Stimulated activated memory B cell treated with anti-CD40 and anti-IgM and Interleukin-4, amounts not matched to agents 10 μg/mL and 1 μg/mL and 100 μg/mL, for 72 hours (primary cell): ENCODE data around the gene ACOT12.

Experiments
- ATAC-seq: fragments of 150-1000 bp; cut with Tn5 transposase; 2 replicates; pipeline ENCODE4 v1.10.0; 2021
- H3K27ac Mint-ChIP-seq: one replicate; pipeline ENCODE4 v1.8.0; 2022; ENCODE audit warnings: mild to moderate bottlenecking, mixed read lengths
- H3K27me3 Mint-ChIP-seq: one replicate; pipeline ENCODE4 v1.8.0; 2022; ENCODE audit warnings: mixed read lengths
- H3K36me3 Mint-ChIP-seq: one replicate; pipeline ENCODE4 v1.8.0; 2022; ENCODE audit warnings: mixed read lengths
- H3K4me1 Mint-ChIP-seq: one replicate; pipeline ENCODE4 v1.8.0; 2022; ENCODE audit warnings: mixed read lengths
- H3K4me3 Mint-ChIP-seq: one replicate; pipeline ENCODE4 v1.8.0; 2022; ENCODE audit warnings: mild to moderate bottlenecking, moderate library complexity, mixed read lengths
- H3K9me3 Mint-ChIP-seq: one replicate; pipeline ENCODE4 v1.8.0; 2022; ENCODE audit warnings: mixed read lengths

Gene ACOT12

GRCh38 chr5:81336556-81336955, 57.4 kb downstream of the ACOT12 start:
- Mint-ChIP-seq H3K27me3 (no peaks in the 10 kb centered on the region), H3K27ac (no peak overlapping the region), H3K4me3 (no peak overlapping the region), H3K4me1 (no peaks in the 10 kb centered on the region), H3K36me3 (no peaks in the 10 kb centered on the region), H3K9me3 (peaks cover 3% of the 10 kb centered on the region)
- ATAC-seq: no peak

- H3K9me3 Mint-ChIP-seq: peaks cover 3% of the 10 kb centered on the region
- no peak for ATAC-seq
- H3K4me3 Mint-ChIP-seq: no peak overlapping the region
- H3K27me3 Mint-ChIP-seq: no peaks in the 10 kb centered on the region
- no peak overlapping the region for H3K27ac Mint-ChIP-seq
- no peaks in the 10 kb centered on the region for H3K4me1 Mint-ChIP-seq
- H3K36me3 Mint-ChIP-seq: no peaks in the 10 kb centered on the region
Measured at GRCh38 chr5:81335946-81336345, 58.0 kb downstream of the ACOT12 start.

GRCh38 chr5:81334304-81335061, 59.5 kb downstream of the ACOT12 start:
- Mint-ChIP-seq H3K4me1 (no peaks in the 10 kb centered on the region), H3K36me3 (no peaks in the 10 kb centered on the region), H3K27ac (no peak overlapping the region), H3K4me3 (no peak overlapping the region), H3K9me3 (peaks cover 3% of the 10 kb centered on the region), H3K27me3 (no peaks in the 10 kb centered on the region)
- no peak for ATAC-seq

- Mint-ChIP-seq H3K9me3 (no peaks in the 10 kb centered on the region), H3K4me1 (no peaks in the 10 kb centered on the region), H3K27me3 (no peaks in the 10 kb centered on the region), H3K27ac (no peak overlapping the region), H3K4me3 (no peak overlapping the region), H3K36me3 (no peaks in the 10 kb centered on the region)
- peak; percentile 12 for ATAC-seq
Measured at GRCh38 chr5:81326554-81326953, 67.4 kb downstream of the ACOT12 start.

GRCh38 chr5:81317536-81317935, 76.4 kb downstream of the ACOT12 start:
- ATAC-seq: no peak
- Mint-ChIP-seq H3K27ac (no peak overlapping the region), H3K4me3 (no peak overlapping the region), H3K36me3 (peaks cover 8% of the 10 kb centered on the region), H3K27me3 (no peaks in the 10 kb centered on the region), H3K9me3 (no peaks in the 10 kb centered on the region), H3K4me1 (peaks cover 7% of the 10 kb centered on the region)

- Mint-ChIP-seq H3K36me3 (peaks cover 15% of the 10 kb centered on the region), H3K4me3 (no peak overlapping the region), H3K27me3 (no peaks in the 10 kb centered on the region), H3K27ac (no peak overlapping the region), H3K4me1 (peaks cover 7% of the 10 kb centered on the region), H3K9me3 (no peaks in the 10 kb centered on the region)
- ATAC-seq: no peak
Measured at GRCh38 chr5:81316571-81316970, 77.4 kb downstream of the ACOT12 start.

- Mint-ChIP-seq H3K27ac (no peak overlapping the region), H3K36me3 (peaks cover 22% of the 10 kb centered on the region), H3K4me1 (peaks cover 7% of the 10 kb centered on the region), H3K27me3 (no peaks in the 10 kb centered on the region), H3K4me3 (no peak overlapping the region), H3K9me3 (no peaks in the 10 kb centered on the region)
- no peak for ATAC-seq
Measured at GRCh38 chr5:81315830-81316229, 78.1 kb downstream of the ACOT12 start.

- H3K4me1 Mint-ChIP-seq: peaks cover 7% of the 10 kb centered on the region
- H3K36me3 Mint-ChIP-seq: peaks cover 27% of the 10 kb centered on the region
- H3K27me3 Mint-ChIP-seq: no peaks in the 10 kb centered on the region
- H3K4me3 Mint-ChIP-seq: no peak overlapping the region
- no peak overlapping the region for H3K27ac Mint-ChIP-seq
- H3K9me3 Mint-ChIP-seq: no peaks in the 10 kb centered on the region
- no peak for ATAC-seq
Measured at GRCh38 chr5:81315336-81315735, 78.6 kb downstream of the ACOT12 start.

- Mint-ChIP-seq H3K27ac (no peak overlapping the region), H3K4me1 (peaks cover 7% of the 10 kb centered on the region), H3K36me3 (peaks cover 32% of the 10 kb centered on the region), H3K4me3 (no peak overlapping the region), H3K9me3 (no peaks in the 10 kb centered on the region), H3K27me3 (no peaks in the 10 kb centered on the region)
- ATAC-seq: no peak
Measured at GRCh38 chr5:81314581-81314980, 79.4 kb downstream of the ACOT12 start.

- peaks cover 40% of the 10 kb centered on the region for H3K36me3 Mint-ChIP-seq
- ATAC-seq: no peak
- H3K4me3 Mint-ChIP-seq: no peak overlapping the region
- H3K27me3 Mint-ChIP-seq: no peaks in the 10 kb centered on the region
- H3K9me3 Mint-ChIP-seq: no peaks in the 10 kb centered on the region
- H3K27ac Mint-ChIP-seq: no peak overlapping the region
- H3K4me1 Mint-ChIP-seq: peaks cover 7% of the 10 kb centered on the region
Measured at GRCh38 chr5:81313686-81314085, 80.2 kb downstream of the ACOT12 start.

GRCh38 chr5:81313278-81313677, 80.7 kb downstream of the ACOT12 start:
- Mint-ChIP-seq H3K27ac (no peak overlapping the region), H3K4me1 (peaks cover 7% of the 10 kb centered on the region), H3K4me3 (no peak overlapping the region), H3K9me3 (no peaks in the 10 kb centered on the region), H3K27me3 (no peaks in the 10 kb centered on the region), H3K36me3 (peaks cover 40% of the 10 kb centered on the region)
- ATAC-seq: no peak

GRCh38 chr5:81310402-81311063, 83.4 kb downstream of the ACOT12 start:
- Mint-ChIP-seq H3K4me1 (no peaks in the 10 kb centered on the region), H3K27me3 (no peaks in the 10 kb centered on the region), H3K36me3 (peaks cover 40% of the 10 kb centered on the region), H3K27ac (no peak overlapping the region), H3K9me3 (no peaks in the 10 kb centered on the region), H3K4me3 (no peak overlapping the region)
- no peak for ATAC-seq

GRCh38 chr5:81308836-81309235, 85.1 kb downstream of the ACOT12 start:
- Mint-ChIP-seq H3K36me3 (peaks cover 40% of the 10 kb centered on the region), H3K27ac (no peak overlapping the region), H3K4me1 (peaks cover 7% of the 10 kb centered on the region), H3K9me3 (no peaks in the 10 kb centered on the region), H3K4me3 (no peak overlapping the region), H3K27me3 (no peaks in the 10 kb centered on the region)
- no peak for ATAC-seq

GRCh38 chr5:81305785-81306184, 88.1 kb downstream of the ACOT12 start:
- Mint-ChIP-seq H3K27ac (no peak overlapping the region), H3K4me3 (no peak overlapping the region)

GRCh38 chr5:81303563-81303962, 90.4 kb downstream of the ACOT12 start:
- ATAC-seq: no peak
- Mint-ChIP-seq H3K27ac (no peak overlapping the region), H3K4me3 (no peak overlapping the region), H3K4me1 (peaks cover 23% of the 10 kb centered on the region), H3K27me3 (no peaks in the 10 kb centered on the region), H3K36me3 (peaks cover 10% of the 10 kb centered on the region), H3K9me3 (no peaks in the 10 kb centered on the region)

More at GRCh38 chr5:81305785-81306184, 88.1 kb downstream of the ACOT12 start:
- peaks cover 25% of the 10 kb centered on the region for H3K36me3 Mint-ChIP-seq
- H3K4me1 Mint-ChIP-seq: peaks cover 7% of the 10 kb centered on the region
- no peak for ATAC-seq
- no peaks in the 10 kb centered on the region for H3K27me3 Mint-ChIP-seq
- no peaks in the 10 kb centered on the region for H3K9me3 Mint-ChIP-seq

- Mint-ChIP-seq H3K9me3 (no peaks in the 10 kb centered on the region), H3K27ac (no peak overlapping the region), H3K27me3 (no peaks in the 10 kb centered on the region), H3K4me1 (peaks cover 23% of the 10 kb centered on the region), H3K36me3 (peaks cover 13% of the 10 kb centered on the region), H3K4me3 (peak overlapping the region; percentile 89)
- ATAC-seq: no peak
Measured at GRCh38 chr5:81302596-81302995, 91.3 kb downstream of the ACOT12 start.
